ENCODE measurements around the gene PTCH2. TPM values are rescaled to one million over a fixed set of nuclear protein-coding genes. Genes with fewer than 3 reads are reported as not detected.
A peak's percentile ranks its signal among the peaks of the same experiment; 100 is the strongest.

PTCH2 gene
- total RNA-seq, 1 donor: 0.36 TPM

DNA sequence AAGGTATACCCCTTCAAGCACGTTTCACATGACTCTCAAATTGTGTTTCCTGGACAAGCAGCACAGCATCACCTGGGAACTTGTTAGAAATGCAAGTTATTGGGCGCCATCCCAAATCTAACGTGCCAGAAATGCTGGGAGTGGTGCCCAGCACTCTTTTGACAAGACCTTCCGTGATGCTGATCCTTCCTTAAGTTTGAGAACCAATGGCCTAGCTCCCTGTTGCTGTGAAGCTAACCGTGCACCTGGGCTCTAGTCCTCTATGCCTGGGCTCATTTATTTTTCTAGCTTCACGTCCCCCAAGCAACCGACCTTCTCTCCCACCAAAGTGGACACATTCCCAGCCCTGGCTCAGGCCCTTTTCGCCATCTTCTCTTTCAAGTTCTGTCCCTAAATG, 59.4 kb downstream of the PTCH2 start:
- H3K4me3 ChIP-seq (ENCODE audit: low read depth, low read length): no peak overlapping the region
- DNase-seq (ENCODE audit: low read depth): peak; percentile 32
- TF ChIP-seq, protein P1, sequence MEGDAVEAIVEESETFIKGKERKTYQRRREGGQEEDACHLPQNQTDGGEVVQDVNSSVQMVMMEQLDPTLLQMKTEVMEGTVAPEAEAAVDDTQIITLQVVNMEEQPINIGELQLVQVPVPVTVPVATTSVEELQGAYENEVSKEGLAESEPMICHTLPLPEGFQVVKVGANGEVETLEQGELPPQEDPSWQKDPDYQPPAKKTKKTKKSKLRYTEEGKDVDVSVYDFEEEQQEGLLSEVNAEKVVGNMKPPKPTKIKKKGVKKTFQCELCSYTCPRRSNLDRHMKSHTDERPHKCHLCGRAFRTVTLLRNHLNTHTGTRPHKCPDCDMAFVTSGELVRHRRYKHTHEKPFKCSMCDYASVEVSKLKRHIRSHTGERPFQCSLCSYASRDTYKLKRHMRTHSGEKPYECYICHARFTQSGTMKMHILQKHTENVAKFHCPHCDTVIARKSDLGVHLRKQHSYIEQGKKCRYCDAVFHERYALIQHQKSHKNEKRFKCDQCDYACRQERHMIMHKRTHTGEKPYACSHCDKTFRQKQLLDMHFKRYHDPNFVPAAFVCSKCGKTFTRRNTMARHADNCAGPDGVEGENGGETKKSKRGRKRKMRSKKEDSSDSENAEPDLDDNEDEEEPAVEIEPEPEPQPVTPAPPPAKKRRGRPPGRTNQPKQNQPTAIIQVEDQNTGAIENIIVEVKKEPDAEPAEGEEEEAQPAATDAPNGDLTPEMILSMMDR (IDR thresholded peaks at IDR 0.05; ENCODE audit: insufficient read depth, low read length): no peak

DNA sequence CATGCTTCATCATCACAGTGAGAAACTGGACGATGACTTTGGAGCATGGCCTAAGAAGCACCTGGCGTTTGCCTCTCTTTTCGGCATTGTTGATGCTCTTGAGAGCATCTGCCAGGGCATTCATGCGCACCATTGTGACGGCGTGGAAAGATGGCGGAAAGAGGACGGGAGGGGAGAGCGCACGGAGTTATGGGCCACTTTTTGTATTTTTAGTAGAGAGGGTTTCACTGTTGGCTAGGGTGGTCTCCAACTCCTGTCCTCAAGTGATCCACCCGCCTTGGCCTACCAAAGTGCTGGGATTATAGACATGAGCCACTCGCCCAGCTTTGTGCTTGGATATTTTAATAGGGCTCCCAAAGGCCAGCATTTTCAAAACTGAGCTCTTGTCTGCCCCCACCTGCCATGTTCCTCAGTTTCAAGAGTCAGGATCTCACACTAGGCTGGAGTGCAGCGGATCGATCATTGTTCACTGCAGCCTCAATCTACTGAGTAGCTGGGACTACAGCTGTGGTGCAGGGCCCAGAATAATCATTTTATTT, 62.4 kb downstream of the PTCH2 start:
- no peak for DNase-seq (ENCODE audit: low read depth)
- no peak overlapping the region for H3K4me3 ChIP-seq (ENCODE audit: low read depth, low read length)
- TF ChIP-seq, protein P1 (IDR thresholded peaks at IDR 0.05; ENCODE audit: insufficient read depth, low read length): no peak

DNA sequence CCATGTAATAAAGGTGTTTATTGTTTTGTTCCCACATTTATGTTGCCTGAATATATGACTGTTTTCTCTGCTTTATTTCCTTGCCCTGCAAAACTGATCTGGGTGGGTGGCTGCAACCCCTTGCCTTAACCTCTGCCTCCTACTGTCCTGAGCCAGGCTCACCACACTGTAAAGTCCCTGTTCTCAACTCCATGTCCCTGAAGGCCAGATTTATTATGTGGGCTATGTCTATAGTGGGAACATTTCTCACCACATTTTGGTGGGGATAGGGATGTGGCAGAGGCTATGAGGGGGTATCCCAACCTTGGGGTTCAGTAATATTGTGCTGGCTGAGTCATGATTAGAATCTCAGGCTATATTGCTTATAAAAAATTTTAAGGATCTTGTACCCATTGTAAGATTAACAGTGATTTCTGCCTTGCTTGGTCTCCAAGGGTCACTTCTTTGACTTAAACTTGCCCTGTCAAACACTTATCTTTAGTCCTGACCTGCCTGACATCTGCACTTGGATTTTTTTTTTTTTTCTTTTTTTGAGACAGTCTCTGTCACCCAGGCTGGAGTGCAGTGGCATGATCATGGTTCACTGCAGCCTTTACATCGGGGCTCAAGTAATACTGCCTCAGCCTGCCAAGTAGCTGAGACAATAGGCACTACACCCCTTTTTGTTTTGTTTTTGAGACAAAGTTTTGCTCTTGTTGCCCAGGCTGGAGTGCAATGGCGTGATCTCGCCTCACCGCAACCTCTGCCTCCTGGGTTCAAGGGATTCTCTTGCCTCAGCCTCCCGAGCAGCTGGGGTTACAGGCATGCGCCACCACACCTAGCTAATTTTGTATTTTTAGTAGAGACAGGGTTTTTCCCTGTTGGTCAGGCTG, 64.1 kb downstream of the PTCH2 start:
- TF ChIP-seq, protein P1 (IDR thresholded peaks at IDR 0.05; ENCODE audit: insufficient read depth, low read length): no peak
- H3K4me3 ChIP-seq (ENCODE audit: low read depth, low read length): no peak overlapping the region
- DNase-seq (ENCODE audit: low read depth): no peak

DNA sequence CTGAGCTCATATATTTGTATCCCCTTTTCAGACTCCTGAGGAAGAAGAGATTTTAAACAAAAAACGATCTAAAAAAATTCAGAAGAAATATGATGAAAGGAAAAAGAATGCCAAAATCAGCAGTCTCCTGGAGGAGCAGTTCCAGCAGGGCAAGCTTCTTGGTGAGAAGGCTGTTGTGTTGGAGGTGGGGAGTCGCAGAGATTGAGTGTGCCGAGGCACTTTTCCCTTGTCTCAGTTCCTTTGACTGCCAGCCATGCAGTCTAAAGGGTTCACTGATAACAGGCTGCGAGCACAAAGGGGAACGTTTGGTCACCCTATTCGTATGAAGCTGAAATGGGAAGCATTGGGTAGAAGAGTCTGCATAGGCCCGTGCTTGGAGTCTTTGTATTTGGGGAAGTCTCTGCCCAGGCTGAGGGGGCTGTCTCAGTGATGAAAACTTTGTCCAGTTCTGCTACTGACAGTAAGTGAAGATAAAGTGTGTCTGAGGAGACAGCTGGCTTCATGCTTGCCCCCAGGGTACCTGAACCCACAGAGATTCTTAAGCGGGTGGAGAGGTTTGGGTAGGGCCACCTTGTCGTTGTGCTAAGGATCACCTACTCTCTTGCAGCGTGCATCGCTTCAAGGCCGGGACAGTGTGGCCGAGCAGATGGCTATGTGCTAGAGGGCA, 65.0 kb downstream of the PTCH2 start:
- H3K4me3 ChIP-seq (ENCODE audit: low read depth, low read length): peak overlapping the region; percentile 88
- no peak for DNase-seq (ENCODE audit: low read depth)
- TF ChIP-seq, protein P1 (IDR thresholded peaks at IDR 0.05; ENCODE audit: insufficient read depth, low read length): no peak

DNA sequence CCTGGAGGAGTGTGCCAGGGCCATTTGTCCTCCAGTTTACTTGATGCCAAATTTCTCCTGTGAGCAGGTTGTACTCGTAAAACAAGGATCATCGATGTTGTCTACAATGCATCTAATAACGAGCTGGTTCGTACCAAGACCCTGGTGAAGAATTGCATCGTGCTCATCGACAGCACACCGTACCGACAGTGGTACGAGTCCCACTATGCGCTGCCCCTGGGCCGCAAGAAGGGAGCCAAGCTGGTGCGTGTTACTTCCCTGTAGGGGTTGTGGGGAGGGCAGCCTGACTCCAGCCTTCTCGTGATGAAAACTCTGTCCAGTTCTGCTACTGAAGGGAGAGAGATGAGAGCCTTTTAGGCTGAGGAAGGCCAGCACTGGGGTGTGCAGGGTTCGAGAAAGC, 65.5 kb downstream of the PTCH2 start:
- peak overlapping the region; percentile 88 for H3K4me3 ChIP-seq (ENCODE audit: low read depth, low read length)
- no peak for DNase-seq (ENCODE audit: low read depth)
- TF ChIP-seq, protein P1 (IDR thresholded peaks at IDR 0.05; ENCODE audit: insufficient read depth, low read length): no peak

DNA sequence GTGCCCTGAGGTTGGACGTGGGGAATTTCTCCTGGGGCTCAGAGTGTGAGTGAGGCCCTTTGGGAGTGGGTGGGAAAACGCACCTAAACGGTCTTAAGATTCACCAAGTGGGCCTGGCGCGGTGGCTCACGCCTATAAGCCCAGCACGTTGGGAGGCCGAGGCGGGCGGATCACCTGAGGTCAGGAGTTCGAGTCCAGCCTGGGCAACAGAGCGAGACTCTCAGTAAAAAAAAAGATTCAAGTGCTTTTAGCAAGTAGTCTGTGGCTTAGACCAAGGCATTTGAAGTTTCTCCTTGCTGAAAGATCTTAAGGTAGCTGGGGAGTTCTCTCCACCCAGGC, 66.4 kb downstream of the PTCH2 start:
- peak; percentile 9 for DNase-seq (ENCODE audit: low read depth)
- TF ChIP-seq, protein P1 (IDR thresholded peaks at IDR 0.05; ENCODE audit: insufficient read depth, low read length): no peak
- peak overlapping the region; percentile 88 for H3K4me3 ChIP-seq (ENCODE audit: low read depth, low read length)

Data from fibroblast of the aortic adventitia (primary cell).